Thymus (tissue), 11 donors: ENCODE measurements around the gene SPAG5. TPM values are rescaled to one million over a fixed set of nuclear protein-coding genes. Genes with fewer than 3 reads are reported as not detected.
A peak's percentile ranks its signal among the peaks of the same experiment; 100 is the strongest.

ENCODE experiments used
- DNase-seq, 9 donors: peaks; one replicate each; pipeline ENCODE4 v3.0.0-alpha.2; 2013; ENCODE audit warnings: low spot score in 9 of 9, low read depth in 6 of 9, missing footprints in 1 of 9
- H3K27ac ChIP-seq, 2 donors: one replicate each; pipeline ENCODE4 v1.5.1; 2013; ENCODE audit warnings: control low read depth in 1 of 2, low read depth in 1 of 2, low read length in 1 of 2, mild to moderate bottlenecking in 1 of 2, moderate library complexity in 1 of 2
- H3K27me3 ChIP-seq, 2 donors: one replicate each; pipeline ENCODE4 v1.5.1; 2013; ENCODE audit warnings: low read length in 1 of 2; ENCODE audit not compliant: control insufficient read depth in 2 of 2, insufficient read depth in 1 of 2
- H3K36me3 ChIP-seq, 2 donors: one replicate each; pipeline ENCODE4 v1.5.1; 2013; ENCODE audit warnings: low read length in 1 of 2, mild to moderate bottlenecking in 1 of 2, moderate library complexity in 1 of 2; ENCODE audit not compliant: control insufficient read depth in 2 of 2, insufficient read depth in 2 of 2
- H3K4me1 ChIP-seq, 2 donors: one replicate each; pipeline ENCODE4 v1.5.1; 2013; ENCODE audit warnings: low read length in 2 of 2; ENCODE audit not compliant: control insufficient read depth in 2 of 2, insufficient read depth in 2 of 2
- H3K4me3 ChIP-seq, 2 donors: one replicate each; pipeline ENCODE4 v1.5.1; 2013; ENCODE audit warnings: low read length in 2 of 2, control low read depth in 1 of 2, mild to moderate bottlenecking in 1 of 2
- H3K9me3 ChIP-seq, 2 donors: one replicate each; pipeline ENCODE4 v1.5.1; 2013; ENCODE audit warnings: low read length in 1 of 2, mild to moderate bottlenecking in 1 of 2; ENCODE audit not compliant: control insufficient read depth in 2 of 2, insufficient read depth in 1 of 2
- WGBS: extraction: QIAGEN DNeasy Blood & Tissue Kit; methylation state at CpG from one replicate; pipeline ENCODE4 v1.1.7; 2013; 5-methylcytosine and 5-hydroxymethylcytosine counted together
- polyA plus RNA-seq: library from polyadenylated mRNA; stranded (reverse); fragments of 200-250 nt; gene quantifications from one replicate; pipeline ENCODE4 v1.2.3, GENCODE V29; 2013
- total RNA-seq: library from RNA; stranded (reverse); fragments of 120-200 nt; gene quantifications from one replicate; pipeline ENCODE4 v1.2.4, GENCODE V29; 2013
- donor health status: healthy.

SPAG5 gene
- total and polyA plus RNA-seq, 2 donors, result 19.4 to 46.0 TPM

DNA sequence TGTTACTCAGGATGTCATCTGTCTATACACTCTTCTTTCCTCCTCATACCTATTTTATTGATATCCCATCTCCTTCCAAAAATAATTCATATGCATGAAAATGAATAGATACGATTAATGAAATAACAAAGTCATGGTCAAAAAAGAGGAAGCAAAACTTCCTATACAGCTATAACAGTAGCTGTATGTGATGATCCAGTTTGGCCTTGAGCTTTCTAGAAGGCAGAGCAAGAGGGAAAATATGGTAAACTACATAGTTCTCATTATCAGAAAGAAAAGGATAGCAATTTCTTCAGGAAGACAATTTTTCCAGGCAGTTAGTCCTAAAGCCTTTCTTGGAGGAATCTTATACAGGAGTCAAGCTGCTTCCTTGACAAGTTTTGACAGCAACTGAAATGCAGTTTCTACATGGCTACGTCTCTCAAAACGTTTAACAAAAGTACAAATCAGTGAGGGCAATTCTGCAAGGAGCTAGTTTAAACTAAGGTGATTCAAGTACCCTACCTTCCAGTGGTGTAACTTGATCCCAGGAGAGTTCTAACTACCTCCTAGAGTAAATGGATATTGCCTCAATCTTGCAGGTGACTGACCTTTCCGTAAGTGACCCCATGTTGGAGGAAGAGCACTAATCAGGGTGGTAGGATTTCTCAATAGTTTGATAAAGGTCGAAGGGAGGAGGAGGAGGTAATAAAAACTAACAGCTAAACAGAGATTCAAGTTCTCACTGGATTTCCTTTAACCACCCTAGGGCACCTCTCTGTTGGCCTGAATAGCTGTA is 1.0 kb downstream of the SPAG5 start:
- DNase-seq, result peak in 1 of 9 donors; percentile 13
- peak overlapping the region in 1 of 2 donors; percentile 84 for H3K27ac ChIP-seq
- 63% methylated on average over 5 of the region's 5 CpGs for WGBS
- peaks cover 0 to 3% of the 10 kb centered on the region in 2 donors for H3K9me3 ChIP-seq
- H3K27me3 ChIP-seq, result no peaks in the 10 kb centered on the region
- peaks cover 9 to 18% of the 10 kb centered on the region in 2 donors for H3K4me1 ChIP-seq
- H3K36me3 ChIP-seq, result peaks cover 6% of the 10 kb centered on the region in 2 donors
- H3K4me3 ChIP-seq, result peak overlapping the region; percentile 68 to 87

GRCh38 chr17:28592260-28592659 is 6.6 kb downstream of the SPAG5 start:
- WGBS, result 98% methylated on average over 4 of the region's 4 CpGs
- Histone ChIP-seq H3K4me3 (no peak overlapping the region), H3K36me3 (peaks cover 40 to 52% of the 10 kb centered on the region in 2 donors), H3K9me3 (peaks cover 0 to 4% of the 10 kb centered on the region in 2 donors), H3K27me3 (no peaks in the 10 kb centered on the region), H3K27ac (no peak overlapping the region), H3K4me1 (no peaks in the 10 kb centered on the region)
- no peak for DNase-seq

GRCh38 chr17:28585851-28586250 is 13.0 kb downstream of the SPAG5 start:
- Histone ChIP-seq H3K36me3 (peaks cover 59 to 83% of the 10 kb centered on the region in 2 donors), H3K4me1 (no peaks in the 10 kb centered on the region), H3K4me3 (no peak overlapping the region), H3K27ac (no peak overlapping the region), H3K27me3 (no peaks in the 10 kb centered on the region), H3K9me3 (no peaks in the 10 kb centered on the region)
- WGBS, result 94% methylated on average over 3 of the region's 3 CpGs
- no peak for DNase-seq

GRCh38 chr17:28584434-28584833 is 14.4 kb downstream of the SPAG5 start:
- peaks cover 63 to 86% of the 10 kb centered on the region in 2 donors for H3K36me3 ChIP-seq
- no peak overlapping the region for H3K27ac ChIP-seq
- H3K27me3 ChIP-seq, result no peaks in the 10 kb centered on the region
- WGBS, result over 99% methylated on average over 3 of the region's 3 CpGs
- H3K4me3 ChIP-seq, result no peak overlapping the region
- no peak for DNase-seq
- H3K4me1 ChIP-seq, result no peaks in the 10 kb centered on the region
- no peaks in the 10 kb centered on the region for H3K9me3 ChIP-seq

- H3K4me1 ChIP-seq, result no peaks in the 10 kb centered on the region
- H3K4me3 ChIP-seq, result no peak overlapping the region
- no peaks in the 10 kb centered on the region for H3K9me3 ChIP-seq
- WGBS, result 98% methylated on average over 2 of the region's 2 CpGs
- DNase-seq, result no peak
- H3K36me3 ChIP-seq, result peaks cover 69 to 89% of the 10 kb centered on the region in 2 donors
- H3K27ac ChIP-seq, result no peak overlapping the region
- H3K27me3 ChIP-seq, result no peaks in the 10 kb centered on the region
Observed at GRCh38 chr17:28582513-28582912, 16.3 kb downstream of the SPAG5 start.

GRCh38 chr17:28580959-28581358 is 17.9 kb downstream of the SPAG5 start:
- Histone ChIP-seq H3K36me3 (peaks cover 56 to 83% of the 10 kb centered on the region in 2 donors), H3K27me3 (no peaks in the 10 kb centered on the region), H3K4me3 (no peak overlapping the region), H3K4me1 (peaks cover 0 to 8% of the 10 kb centered on the region in 2 donors), H3K9me3 (peaks cover 0 to 5% of the 10 kb centered on the region in 2 donors), H3K27ac (no peak overlapping the region)
- no peak for DNase-seq
- 99% methylated on average over 3 of the region's 3 CpGs for WGBS

GRCh38 chr17:28579526-28579925 is 19.3 kb downstream of the SPAG5 start:
- no peak overlapping the region for H3K27ac ChIP-seq
- H3K36me3 ChIP-seq, result peaks cover 42 to 69% of the 10 kb centered on the region in 2 donors
- H3K4me3 ChIP-seq, result no peak overlapping the region
- H3K4me1 ChIP-seq, result peaks cover 0 to 8% of the 10 kb centered on the region in 2 donors
- no peak for DNase-seq
- 98% methylated on average over 4 of the region's 4 CpGs for WGBS
- H3K9me3 ChIP-seq, result peaks cover 0 to 5% of the 10 kb centered on the region in 2 donors
- H3K27me3 ChIP-seq, result no peaks in the 10 kb centered on the region

DNA sequence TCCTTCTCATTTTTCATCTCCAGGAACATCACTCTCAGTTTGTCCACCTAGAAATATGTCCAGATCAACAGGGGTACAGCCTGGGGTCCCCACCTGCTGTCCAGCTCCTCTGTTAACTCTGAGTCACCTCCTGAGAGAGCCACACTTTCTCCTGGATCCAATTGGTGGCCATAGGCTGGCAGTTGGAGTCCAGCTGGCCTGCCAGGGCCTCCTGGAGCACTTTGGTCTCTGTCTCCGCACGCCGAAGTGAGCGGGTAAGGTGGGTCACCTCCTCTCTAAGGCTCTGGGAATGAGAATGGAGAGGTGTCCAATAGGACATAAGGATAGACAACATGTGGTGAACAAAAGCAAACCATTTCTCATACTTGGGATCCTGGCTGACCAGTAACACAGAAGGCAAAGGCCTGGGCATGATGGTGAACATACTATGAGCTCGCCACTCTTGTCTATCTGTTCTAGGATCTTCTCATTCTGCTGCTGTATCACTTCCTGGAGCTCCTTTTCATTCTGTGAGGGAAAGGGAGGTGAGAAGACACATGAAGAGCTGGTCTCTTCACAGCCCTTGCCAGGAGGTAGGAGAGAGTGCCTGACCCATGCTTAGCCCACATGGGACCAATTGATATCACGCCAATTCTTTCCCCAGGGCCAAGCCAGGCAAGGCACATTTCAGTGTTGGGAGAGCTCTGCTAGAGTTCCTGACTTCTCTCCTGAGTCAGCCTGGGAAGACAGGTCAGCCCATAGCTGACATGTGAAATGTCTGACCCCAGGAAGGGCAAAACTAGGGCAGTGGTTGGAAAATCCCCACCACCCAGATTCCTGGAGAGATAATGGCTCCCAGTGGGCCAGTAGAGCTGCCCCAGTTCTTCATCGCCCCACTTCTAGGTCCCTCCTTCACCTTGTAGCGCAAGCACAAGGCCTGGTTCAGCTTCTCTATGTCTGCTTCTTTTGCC is 20.3 kb downstream of the SPAG5 start:
- H3K27me3 ChIP-seq, result no peaks in the 10 kb centered on the region
- DNase-seq, result no peak
- H3K9me3 ChIP-seq, result peaks cover 0 to 5% of the 10 kb centered on the region in 2 donors
- H3K4me1 ChIP-seq, result peaks cover 0 to 8% of the 10 kb centered on the region in 2 donors
- H3K36me3 ChIP-seq, result peaks cover 32 to 59% of the 10 kb centered on the region in 2 donors
- no peak overlapping the region for H3K27ac ChIP-seq
- H3K4me3 ChIP-seq, result no peak overlapping the region
- WGBS, result 98% methylated on average over 8 of the region's 8 CpGs

DNA sequence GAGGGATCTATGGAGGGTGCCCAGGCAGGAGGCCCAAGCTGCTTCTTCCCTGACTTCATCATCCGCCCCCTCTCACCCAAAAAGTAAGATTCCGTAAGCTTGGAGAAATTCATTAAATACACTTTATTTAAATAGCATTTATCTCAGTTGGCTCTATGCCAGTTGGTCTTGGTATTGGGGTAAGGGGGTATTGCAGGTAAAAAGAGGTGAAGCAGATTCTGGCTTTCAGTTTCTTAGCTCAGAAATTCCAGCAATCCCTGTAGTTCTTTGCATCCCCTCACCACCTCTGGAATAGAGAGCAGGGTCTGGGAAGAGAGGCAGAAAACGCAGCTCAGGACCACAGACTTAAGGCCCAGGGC is 21.4 kb downstream of the SPAG5 start:
- Histone ChIP-seq H3K36me3 (peaks cover 23 to 48% of the 10 kb centered on the region in 2 donors), H3K27me3 (no peaks in the 10 kb centered on the region), H3K4me3 (no peak overlapping the region), H3K27ac (peak overlapping the region in 1 of 2 donors; percentile 55), H3K9me3 (peaks cover 0 to 5% of the 10 kb centered on the region in 2 donors), H3K4me1 (peaks cover under 1 to 11% of the 10 kb centered on the region in 2 donors)
- 98% methylated on average over 3 of the region's 3 CpGs for WGBS
- DNase-seq, result no peak
